Lower lobe of right lung (tissue), 2 donors: ENCODE measurements around the gene LRPAP1. TPM values are rescaled to one million over a fixed set of nuclear protein-coding genes. Genes with fewer than 3 reads are reported as not detected.

Experiments used
- ATAC-seq, 2 donors: fragments of 200-7000 bp; cut with Tn5 transposase; one replicate each; pipeline ENCODE4 v1.9.1; 2020 to 2022; ENCODE audit warnings: mild to moderate bottlenecking in 2 of 2, moderate library complexity in 2 of 2
- DNase-seq: peaks from one replicate; pipeline ENCODE4 v3.0.0-alpha.2; 2020
- H3K27ac ChIP-seq: fragments of 200-600 bp; one replicate; pipeline ENCODE4 v1.8.0; 2022
- H3K27me3 ChIP-seq: fragments of 200-600 bp; one replicate; pipeline ENCODE4 v1.8.0; 2022; ENCODE audit warnings: low read depth
- H3K36me3 ChIP-seq: fragments of 200-600 bp; one replicate; pipeline ENCODE4 v1.8.0; 2022; ENCODE audit warnings: mild to moderate bottlenecking
- H3K4me1 ChIP-seq: fragments of 200-600 bp; one replicate; pipeline ENCODE4 v1.8.0; 2022
- H3K4me3 ChIP-seq: fragments of 200-600 bp; one replicate; pipeline ENCODE4 v1.8.0; 2022; ENCODE audit warnings: mild to moderate bottlenecking
- H3K9me3 ChIP-seq: fragments of 200-600 bp; one replicate; pipeline ENCODE4 v1.8.0; 2022
- CTCF ChIP-seq: fragments of 200-600 bp; IDR thresholded peaks from one replicate; pipeline ENCODE4 v1.8.0; 2022; ENCODE audit warnings: antibody characterized with exemption, mild to moderate bottlenecking
- intact Hi-C: fragments of 100-400 bp; cut with DNase I; formaldehyde crosslinking; loops from one replicate; pipeline ENCODE4 v1.11.0; 2022
- total RNA-seq: library from RNA; stranded (reverse); fragmentation: NEBNext Ultra II Directional; extraction: Animal tissue kit (Norgen Biotek cat#: 25700); gene quantifications from one replicate; pipeline ENCODE4 v1.2.1, GENCODE V29; 2021
- donor health status: DM: no; HTN: yes; CAD: no; lungs with severe emphysema.

Gene LRPAP1
- total RNA-seq, 1 donor from 2014 or later = 224 TPM

GRCh38 chr4:3470244-3471097, 61.8 kb downstream of the LRPAP1 start:
- ATAC-seq (no peak), DNase-seq (peak; percentile 42)
- H3K27ac ChIP-seq = no peak overlapping the region
- no peaks in the 10 kb centered on the region for H3K36me3 ChIP-seq
- peaks cover 20% of the 10 kb centered on the region for H3K27me3 ChIP-seq
- no peaks in the 10 kb centered on the region for H3K9me3 ChIP-seq
- no peak overlapping the region for H3K4me3 ChIP-seq
- intact Hi-C loops = no loop called here
- no peak for TF ChIP-seq CTCF
- H3K4me1 ChIP-seq = peaks cover 5% of the 10 kb centered on the region

GRCh38 chr4:3469386-3470243, 62.6 kb downstream of the LRPAP1 start:
- intact Hi-C loops = no loop called here

GRCh38 chr4:3468804-3469203, 63.4 kb downstream of the LRPAP1 start:
- H3K4me1 ChIP-seq = peaks cover 5% of the 10 kb centered on the region
- intact Hi-C loops = no loop called here
- no peak overlapping the region for H3K4me3 ChIP-seq

More at GRCh38 chr4:3469386-3470243, 62.6 kb downstream of the LRPAP1 start:
- Histone ChIP-seq H3K4me3 (no peak overlapping the region), H3K9me3 (no peaks in the 10 kb centered on the region), H3K27ac (no peak overlapping the region), H3K36me3 (no peaks in the 10 kb centered on the region), H3K4me1 (peaks cover 5% of the 10 kb centered on the region), H3K27me3 (peaks cover 21% of the 10 kb centered on the region)
- DNase-seq = no peak
- no peak for ATAC-seq
- TF ChIP-seq CTCF = no peak

GRCh38 chr4:3468154-3468553, 64.1 kb downstream of the LRPAP1 start:
- H3K27me3 ChIP-seq = peaks cover 33% of the 10 kb centered on the region
- H3K27ac ChIP-seq = no peak overlapping the region
- peaks cover 10% of the 10 kb centered on the region for H3K4me1 ChIP-seq
- no peak for DNase-seq
- no peaks in the 10 kb centered on the region for H3K36me3 ChIP-seq
- no peak for TF ChIP-seq CTCF
- intact Hi-C loops = no loop called here
- no peak for ATAC-seq
- H3K9me3 ChIP-seq = no peaks in the 10 kb centered on the region
- H3K4me3 ChIP-seq = no peak overlapping the region

More at GRCh38 chr4:3468804-3469203, 63.4 kb downstream of the LRPAP1 start:
- Histone ChIP-seq H3K36me3 (no peaks in the 10 kb centered on the region), H3K9me3 (no peaks in the 10 kb centered on the region), H3K27ac (no peak overlapping the region), H3K27me3 (peaks cover 29% of the 10 kb centered on the region)
- ATAC-seq (no peak), DNase-seq (no peak)
- no peak for TF ChIP-seq CTCF

GRCh38 chr4:3467601-3468031, 64.6 kb downstream of the LRPAP1 start:
- Histone ChIP-seq H3K9me3 (no peaks in the 10 kb centered on the region), H3K27ac (no peak overlapping the region), H3K4me1 (peaks cover 13% of the 10 kb centered on the region), H3K27me3 (peaks cover 31% of the 10 kb centered on the region), H3K36me3 (no peaks in the 10 kb centered on the region), H3K4me3 (no peak overlapping the region)
- TF ChIP-seq CTCF = no peak
- intact Hi-C loops = no loop called here
- DNase-seq (no peak), ATAC-seq (no peak)
